HG03460 (cell line): ENCODE results near the gene ANTXR2.
"Not testable (repeated sequence)": the region's sequence is repeated elsewhere in the genome, so short reads cannot be mapped to it uniquely, and the experiment has no call there.

ENCODE experiments used
- ATAC-seq: cut with Tn5 transposase; IDR thresholded peaks from one replicate; pipeline ENCODE4 v1.9.1; 2021; ENCODE audit not compliant: unreplicated experiment

The ANTXR2 gene

GRCh38 chr4:80072744-80073472 lies at the start of gene ANTXR2:
Gene ANTXR2, minus strand, starts transcription at chr4:80073229. Its CDS starts 669 bp downstream, at chr4:80072560.
- ATAC-seq, result peak; percentile 69

GRCh38 chr4:80121815-80122214 lies 48.8 kb upstream of the ANTXR2 start:
- ATAC-seq, result not testable (repeated sequence)

DNA sequence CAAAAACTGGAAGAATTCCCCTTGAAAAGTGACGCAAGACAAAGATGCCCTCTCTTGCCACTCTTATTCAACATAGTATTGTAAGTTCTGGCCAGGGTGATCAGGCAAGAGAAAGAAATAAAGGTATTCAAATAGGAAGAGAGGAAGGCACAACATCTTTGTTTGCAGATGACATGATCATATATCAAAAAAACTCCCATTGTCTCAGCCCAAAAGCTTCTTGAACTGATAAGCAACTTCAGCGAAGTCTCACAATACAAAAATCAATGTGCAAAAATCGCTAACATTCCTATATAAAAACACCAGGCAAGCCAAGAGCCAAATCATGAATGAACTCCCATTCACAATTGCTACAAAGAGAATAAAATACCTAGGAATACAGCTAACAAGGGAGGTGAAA lies 46.6 kb upstream of the ANTXR2 start:
- ATAC-seq, result not testable (repeated sequence)

DNA sequence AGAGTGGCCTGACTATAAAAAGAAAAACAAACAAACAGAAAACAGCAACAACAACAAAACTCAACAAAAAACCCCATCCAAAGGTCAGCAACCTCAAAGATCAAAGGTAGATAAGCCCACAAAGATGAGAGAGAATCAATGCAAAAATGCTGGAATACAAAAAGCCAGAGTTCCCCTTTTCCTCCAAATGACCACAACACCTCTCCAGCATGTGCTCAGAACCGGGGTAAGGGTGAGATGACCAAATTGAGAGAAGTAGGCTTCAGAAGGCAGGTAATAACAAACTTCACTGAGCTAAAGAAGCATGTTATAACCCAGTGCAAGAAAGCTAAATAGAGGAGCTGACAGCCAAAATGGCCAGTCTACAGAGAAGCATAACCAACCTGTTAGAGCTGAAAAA lies 43.5 kb upstream of the ANTXR2 start:
- ATAC-seq, result no peak

GRCh38 chr4:80115368-80116181 lies 42.5 kb upstream of the ANTXR2 start:
- ATAC-seq, result no peak

GRCh38 chr4:80114732-80115265 lies 41.8 kb upstream of the ANTXR2 start:
- no peak for ATAC-seq

GRCh38 chr4:80113615-80114014 lies 40.6 kb upstream of the ANTXR2 start:
- ATAC-seq, result no peak

DNA sequence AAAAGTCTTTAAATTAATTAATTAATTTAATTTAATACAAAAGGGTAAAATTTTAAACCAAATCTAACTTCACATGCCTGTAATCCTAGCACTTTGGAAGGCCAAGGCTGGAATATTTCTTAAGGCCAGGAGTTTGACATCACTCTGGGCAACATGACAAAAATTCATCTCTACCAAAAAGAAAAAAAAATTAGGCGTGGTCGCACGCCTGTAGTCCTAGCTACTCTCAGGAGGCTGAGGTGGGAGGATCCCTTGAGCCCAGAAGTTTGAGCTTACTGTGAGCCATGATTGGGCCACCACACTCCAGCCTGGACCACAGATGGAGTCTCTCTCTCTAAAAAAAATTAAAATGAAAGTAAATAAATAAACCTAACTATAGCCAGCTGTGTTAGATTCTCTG lies 39.2 kb upstream of the ANTXR2 start:
- ATAC-seq, result no peak

- no peak for ATAC-seq
These were observed 38.2 kb upstream of the ANTXR2 start for GRCh38 chr4:80111276-80111675.

- no peak for ATAC-seq
These were observed 34.3 kb upstream of the ANTXR2 start for GRCh38 chr4:80107374-80107773.

- no peak for ATAC-seq
These were observed 31.9 kb upstream of the ANTXR2 start for GRCh38 chr4:80104927-80105326.

DNA sequence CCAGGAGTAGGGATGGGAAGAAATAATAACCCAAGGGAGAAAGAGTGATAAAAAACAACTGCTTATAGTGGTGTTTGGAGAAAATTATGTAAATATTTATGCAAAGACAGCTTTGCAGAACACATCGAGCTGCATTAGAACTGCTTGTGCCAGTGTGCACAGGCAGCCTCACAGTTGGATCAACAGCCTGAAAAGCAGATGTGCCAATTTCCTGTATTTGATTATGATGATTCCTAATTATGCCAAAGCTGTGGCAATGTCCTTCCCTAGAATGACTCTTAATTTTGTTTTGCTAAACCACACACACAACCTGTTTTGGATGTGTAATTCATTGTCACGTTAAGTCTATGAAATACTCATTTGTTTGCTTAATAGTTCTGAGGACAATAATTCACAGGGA lies 30.6 kb upstream of the ANTXR2 start:
- no peak for ATAC-seq

DNA sequence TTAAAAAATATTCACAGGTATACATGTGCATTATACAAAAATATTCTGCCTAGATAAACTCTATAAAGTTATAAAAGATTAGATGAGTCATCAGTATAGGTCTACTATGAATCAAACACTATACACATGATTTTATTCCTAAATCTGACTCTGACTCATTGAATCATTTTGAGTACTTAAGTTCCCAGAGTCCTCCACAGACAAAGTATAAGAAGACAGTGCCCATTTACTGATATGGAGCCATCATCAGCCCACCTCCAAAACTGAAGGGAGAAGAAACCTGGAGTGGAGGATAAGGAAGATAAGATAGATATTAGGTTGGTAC lies 28.7 kb upstream of the ANTXR2 start:
- ATAC-seq, result no peak

GRCh38 chr4:80101071-80101791 lies 28.2 kb upstream of the ANTXR2 start:
- ATAC-seq, result no peak

DNA sequence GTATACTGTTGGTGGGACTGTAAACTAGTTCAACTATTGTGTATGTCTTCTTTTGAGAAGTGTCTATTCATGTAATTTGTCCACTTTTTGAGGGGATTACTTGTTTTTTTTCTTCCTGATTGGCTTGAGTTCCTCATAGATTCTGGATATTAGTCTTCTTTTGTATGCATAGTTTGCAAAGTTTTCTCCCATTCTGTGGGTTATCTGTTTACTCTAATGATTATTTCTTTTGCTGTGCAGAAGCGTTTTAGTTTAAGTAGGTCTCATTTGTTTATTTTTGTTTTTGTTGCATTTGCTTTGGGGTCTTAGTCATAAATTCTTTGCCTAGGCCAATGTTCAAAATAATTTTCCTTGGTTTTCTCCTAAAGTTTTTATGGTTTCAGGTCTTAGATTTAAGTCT lies 26.6 kb upstream of the ANTXR2 start:
- ATAC-seq, result no peak

- ATAC-seq, result no peak
These were observed 25.6 kb upstream of the ANTXR2 start for GRCh38 chr4:80098635-80099034.

DNA sequence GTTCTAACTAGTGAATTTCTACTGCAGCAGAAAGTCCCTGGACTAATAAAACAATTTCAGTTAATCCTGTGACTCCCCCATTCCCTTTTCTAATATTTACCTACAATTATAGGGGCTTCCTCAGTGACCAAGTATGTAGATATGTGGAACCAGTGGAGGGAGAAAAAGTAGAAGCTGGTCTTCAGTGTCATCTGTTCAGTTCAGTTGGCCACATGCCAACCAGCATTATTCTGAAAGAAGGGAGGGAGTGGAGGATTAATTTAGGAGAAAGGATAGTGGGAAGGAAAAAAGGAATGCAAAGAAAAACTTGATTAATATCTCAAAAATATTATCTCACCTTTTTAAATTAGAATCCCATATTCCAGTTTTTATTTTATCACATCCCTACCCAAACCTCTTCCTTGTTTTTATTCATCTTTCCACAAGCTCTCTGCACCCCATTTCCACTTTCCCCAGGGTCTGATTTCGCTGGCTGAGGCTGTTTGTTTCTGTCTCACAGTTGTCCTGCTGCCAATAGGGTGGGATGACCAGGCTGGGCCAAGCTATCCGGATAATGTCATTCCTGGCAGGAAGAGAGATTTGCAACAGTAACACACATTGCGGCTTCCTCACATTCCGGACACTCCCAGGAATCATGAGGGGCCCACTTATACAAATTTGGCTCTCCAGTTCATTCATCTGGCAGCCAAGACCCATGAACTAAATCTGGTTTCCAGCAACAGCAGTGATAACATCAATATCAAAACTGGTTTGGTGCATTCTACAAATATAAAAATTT lies 24.6 kb upstream of the ANTXR2 start:
- no peak for ATAC-seq

- no peak for ATAC-seq
These were observed 23.3 kb upstream of the ANTXR2 start for GRCh38 chr4:80096175-80096850.

DNA sequence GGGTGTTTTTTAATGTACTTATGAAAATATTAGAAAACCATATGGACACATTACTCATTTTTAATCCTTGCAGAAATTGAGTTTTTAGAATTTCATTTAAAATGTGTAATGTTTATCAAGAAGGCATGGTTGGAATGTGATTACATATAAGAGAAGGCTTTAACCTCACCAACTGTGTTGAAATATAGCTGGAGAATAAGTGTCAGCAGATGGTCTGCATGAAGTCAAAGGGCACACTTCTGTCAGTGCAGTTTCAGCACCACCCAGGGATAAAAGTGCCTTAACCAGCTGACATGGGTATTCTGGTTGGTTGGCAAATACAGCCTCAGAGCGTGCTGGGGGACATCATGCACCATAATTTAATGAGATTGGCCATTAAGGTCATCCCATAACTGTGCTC lies 21.2 kb upstream of the ANTXR2 start:
- no peak for ATAC-seq

GRCh38 chr4:80093563-80093962 lies 20.5 kb upstream of the ANTXR2 start:
- no peak for ATAC-seq
